K562 (cell line): Measurements from ENCODE around the gene ABI3BP. TPM values are rescaled to one million over a fixed set of nuclear protein-coding genes. Genes with fewer than 3 reads are reported as not detected.

Experiments used
- ATAC-seq: fragments of 200-7000 bp; cut with Tn5 transposase; 3 replicates; pipeline ENCODE4 v1.9.1; 2020; ENCODE audit warnings: moderate library complexity
- BruUV-seq: library from RNA; stranded (reverse); fragments of 400-500 nt; replicated peaks from 2 replicates; lab custom pipeline; 2021; lab: Mats Ljungman, UMichigan
- CTCF ChIA-PET: fragments of 300-600 bp; formaldehyde crosslinking; extraction: SDS; loops from one replicate; lab custom pipeline; 2021; ENCODE audit warnings: low intra/inter-chr PET ratio; lab: Yijun Ruan, JAX
- POLR2A ChIA-PET: fragments of 300-600, 350-650 bp; sonication (Branson Sonifier 250); formaldehyde crosslinking; extraction: SDS; loops from one replicate; lab custom pipeline; 2021; ENCODE audit warnings: antibody characterized with exemption, inconsistent platforms; lab: Yijun Ruan, JAX
- DNase-seq, 4 experiments: peaks; one replicate each; pipeline versions ENCODE4 v3.0.0 to v3.0.0-alpha.2; 2011 to 2018; ENCODE audit warnings: low spot score in 3 of 4, mixed read lengths in 3 of 4; ENCODE audit errors: extremely low read depth in 1 of 4
- FAIRE-seq: peaks from 2 replicates; lab custom pipeline; 2011; peaks lifted over from hg19 to GRCh38; lab: Jason Lieb, UNC
- H2AFZ ChIP-seq: 2 replicates; pipeline ENCODE4 v1.6.0; 2011; ENCODE audit warnings: low read depth, low read length, control low read depth, inconsistent platforms
- H3K27ac ChIP-seq: fragments of 200-600 bp; 3 replicates; pipeline ENCODE4 v1.8.0; 2011; ENCODE audit warnings: low read depth, mild to moderate bottlenecking, control low read depth, inconsistent platforms, low read length, moderate library complexity, mixed read lengths; ENCODE audit errors: extremely low read depth
- H3K27me3 ChIP-seq, 2 experiments: fragments of 300-600 bp in 1 of 2; 2 replicates in 1 of 2; 3 replicates in 1 of 2; pipeline versions ENCODE4 v1.6.0 to v1.8.0; 2011; ENCODE audit warnings: inconsistent platforms in 2 of 2, low read length in 2 of 2, mild to moderate bottlenecking in 1 of 2, mixed read lengths in 1 of 2, moderate library complexity in 1 of 2; ENCODE audit not compliant: control insufficient read depth in 2 of 2, insufficient read depth in 2 of 2
- H3K36me3 ChIP-seq: fragments of 300-600 bp; 3 replicates; pipeline ENCODE4 v1.8.0; 2011; ENCODE audit warnings: mild to moderate bottlenecking, low read length, inconsistent platforms; ENCODE audit not compliant: control insufficient read depth, insufficient read depth
- H3K4me1 ChIP-seq, 2 experiments: fragments of 200-600 bp in 1 of 2; replicated peaks in 1 of 2; 2 replicates in 1 of 2; 3 replicates in 1 of 2; pipeline versions ENCODE4 v1.5.1 to v1.8.0; 2011; ENCODE audit warnings: inconsistent platforms in 2 of 2, low read length in 2 of 2, mild to moderate bottlenecking in 1 of 2, mixed read lengths in 1 of 2, moderate library complexity in 1 of 2; ENCODE audit not compliant: control insufficient read depth in 2 of 2, insufficient read depth in 2 of 2
- H3K4me2 ChIP-seq: 2 replicates; pipeline ENCODE4 v1.6.1; 2011; ENCODE audit warnings: low read length, control low read depth, inconsistent platforms, mixed read lengths; ENCODE audit not compliant: insufficient read depth
- H3K4me3 ChIP-seq: fragments of 200-600 bp; sonication (generic), shearing (Covaris generic); 2 replicates; pipeline ENCODE4 v1.5.1; 2016; ENCODE audit warnings: control low read depth, inconsistent platforms
- H3K79me2 ChIP-seq: fragments of 200-600 bp; 3 replicates; pipeline ENCODE4 v1.8.0; 2011; ENCODE audit warnings: low read length, inconsistent platforms; ENCODE audit not compliant: control insufficient read depth, insufficient read depth
- H3K9ac ChIP-seq, 2 experiments: 2 replicates each; pipeline versions ENCODE4 v1.6.0 to v1.6.1; 2011; ENCODE audit warnings: low read depth in 2 of 2, low read length in 2 of 2, control low read depth in 1 of 2, inconsistent platforms in 1 of 2, mild to moderate bottlenecking in 1 of 2, mixed read lengths in 1 of 2; ENCODE audit not compliant: insufficient read depth in 1 of 2
- H3K9me1 ChIP-seq: one replicate; pipeline ENCODE4 v1.6.0; 2011; ENCODE audit warnings: inconsistent platforms, mild to moderate bottlenecking, low read length, moderate library complexity; ENCODE audit not compliant: control insufficient read depth, insufficient read depth
- H3K9me3 ChIP-seq: replicated peaks from 2 replicates; pipeline ENCODE4 v1.5.1; 2011; ENCODE audit warnings: low read depth, low read length, inconsistent platforms; ENCODE audit not compliant: control insufficient read depth, insufficient read depth
- H4K20me1 ChIP-seq: replicated peaks from 2 replicates; pipeline ENCODE4 v1.6.1; 2011; ENCODE audit warnings: low read length, inconsistent platforms, mixed read lengths; ENCODE audit not compliant: control insufficient read depth, insufficient read depth
- GTF2F1 ChIP-seq: IDR thresholded peaks from 2 replicates; pipeline ENCODE4 v1.6.1; 2011; ENCODE audit warnings: low read depth, low read length, improper control_type of control experiment
- MBD1 ChIP-seq: fragments of 250-450 bp; sonication (Bioruptor Pico); IDR thresholded peaks from 2 replicates; pipeline ENCODE4 v1.8.0; 2022; ENCODE audit warnings: inconsistent platforms
- PCBP2 ChIP-seq: fragments of 200-400 bp; formaldehyde crosslinking; IDR thresholded peaks from 2 replicates; pipeline ENCODE4 v1.6.1; 2018; ENCODE audit warnings: low read length, low read depth, mild to moderate bottlenecking, moderate library complexity; ENCODE audit not compliant: poor library complexity, severe bottlenecking
- PREB ChIP-seq: sonication (generic); formaldehyde crosslinking; IDR thresholded peaks from 2 replicates; pipeline ENCODE4 v1.8.1; 2023; ENCODE audit warnings: mild to moderate bottlenecking, missing genetic modification reagents
- SRSF1 ChIP-seq: fragments of 200-400 bp; formaldehyde crosslinking; IDR thresholded peaks from 2 replicates; pipeline ENCODE4 v1.6.1; 2017; ENCODE audit warnings: mild to moderate bottlenecking, low read depth, low read length, moderate library complexity
- TBL1XR1 ChIP-seq, 2 experiments: IDR thresholded peaks; 2 replicates each; pipeline ENCODE4 v1.6.1; 2012; ENCODE audit warnings: improper control_type of control experiment in 2 of 2, low read length in 2 of 2, mild to moderate bottlenecking in 1 of 2
- TFE3 ChIP-seq: fragments of 450-650 bp; formaldehyde crosslinking; IDR thresholded peaks from 2 replicates; pipeline ENCODE4 v1.4.0; 2020; ENCODE audit warnings: mild to moderate bottlenecking, mixed read lengths
- ZNF143 ChIP-seq: sonication (generic); formaldehyde crosslinking; IDR thresholded peaks from 2 replicates; pipeline ENCODE4 v1.9.0; 2022; ENCODE audit warnings: mild to moderate bottlenecking, missing genetic modification reagents
- ZNF146 ChIP-seq: IDR thresholded peaks from one replicate; pipeline ENCODE4 v1.6.1; 2018; ENCODE audit warnings: missing compliant biosample characterization; ENCODE audit not compliant: unreplicated experiment
- ZNF407 ChIP-seq: fragments of 450-650 bp; IDR thresholded peaks from 2 replicates; pipeline ENCODE4 v1.6.1; 2016; ENCODE audit warnings: low read depth
- WGBS: fragments of 100-300 bp; shearing (Covaris generic); methylation state at CpG from one replicate; pipeline ENCODE4 v1.1.6; 2016; ENCODE audit warnings: low coverage, mixed read lengths; ENCODE audit not compliant: insufficient coverage; ENCODE audit errors: missing lambda C conversion rate; 5-methylcytosine and 5-hydroxymethylcytosine counted together
- in situ Hi-C: fragments of 300-500 bp; cut with MboI; formaldehyde crosslinking; loops from 4 replicates; pipeline ENCODE4 v1.15.0; 2018; ENCODE audit warnings: inconsistent platforms, mixed read lengths
- intact Hi-C: fragments of 100-400 bp; cut with micrococcal nuclease; formaldehyde crosslinking; loops from 2 replicates; pipeline ENCODE4 v1.14.2; 2022
- polyA plus RNA-seq, 8 experiments: library from polyadenylated mRNA; depleted of rRNA in 4 of 8; stranded (reverse) in 5 of 8; unstranded in 3 of 8; fragments of >200 nt; fragmentation: Nextera tagmentation in 2 of 8; fragmentation: Illumina TruSeq in 1 of 8; extraction: Ambion mirVana in 2 of 8; extraction: Trizol in 1 of 8; gene quantifications; 2 replicates each; pipeline versions ENCODE4 v1.2.1 to v1.2.3, GENCODE V29; 2011 to 2014; ENCODE audit warnings: inconsistent platforms in 1 of 8, missing spikeins in 1 of 8
- total RNA-seq, 7 experiments: library from RNA; depleted of rRNA in 6 of 7; stranded (reverse); fragments of >200 nt in 6 of 7; fragmentation: Illumina TruSeq in 2 of 7; extraction: Trizol in 2 of 7; gene quantifications; 2 replicates each; pipeline versions ENCODE4 v1.2.1 to v1.2.3, GENCODE V29; 2011 to 2021; ENCODE audit warnings: low replicate concordance in 1 of 7

Gene ABI3BP
- total and polyA plus RNA-seq, 9 of the 15 experiments (the other 6 are each of a cell fraction or from before 2014, with no cell fraction given): 0.01 to 0.24 (median 0.06) TPM; not detected in 5

GRCh38 chr3:100911956-100912355, 81.3 kb downstream of the ABI3BP start:
- FAIRE-seq: no peak
- in situ Hi-C loops (no loop called here), intact Hi-C loops (no loop called here)
- Histone ChIP-seq H3K9me1 (no peaks in the 10 kb centered on the region), H2AFZ (no peak overlapping the region), H3K36me3 (no peaks in the 10 kb centered on the region), H3K79me2 (no peaks in the 10 kb centered on the region), H3K27ac (no peak overlapping the region), H3K4me3 (no peak overlapping the region), H3K4me2 (no peak overlapping the region), H3K4me1 (no peaks in the 10 kb centered on the region), H3K27me3 (peaks cover 0 to 11% of the 10 kb centered on the region in 2 experiments; a peak in 1 of 5 replicates), H3K9me3 (no peaks in the 10 kb centered on the region), H4K20me1 (no peaks in the 10 kb centered on the region), H3K9ac (no peak overlapping the region)
- BruUV-seq: no TSS peak
- no peak for ATAC-seq
- WGBS: 0% methylated on average over 6 of the region's 6 CpGs
- ChIA-PET CTCF (no interaction called here), POLR2A (interaction anchor here (0.7 to 1.0 kb wide), 2 partner anchors 13 to 388 kb away, joined by 3 to 8 read pairs; no protein-coding TSS in a partner anchor)
- DNase-seq: no peak
- TF ChIP-seq TFE3 (CRISPR knock-in tag) (no peak), ZNF146 (CRISPR knock-in tag) (no peak), ZNF407 (no peak), GTF2F1 (no peak), PCBP2 (no peak), SRSF1 (no peak), PREB (CRISPR knock-in tag) (no peak), MBD1 (no peak), TBL1XR1 (IDR thresholded peaks at IDR 0.05; ENCODE audit: low read length in 2 of 2) (no peak), ZNF143 (CRISPR knock-in tag) (no peak)
